ENCODE results near the gene ITGA8. TPM values are rescaled to one million over a fixed set of nuclear protein-coding genes. Genes with fewer than 3 reads are reported as not detected.

ITGA8 gene
- total RNA-seq, 2 experiments from 2014 or later: not detected

- no peak overlapping the region for H3K27ac ChIP-seq (ENCODE audit: low read depth in 1 of 2, low read length in 2 of 2)
- ChIA-PET CTCF (interaction anchor here (0.7 kb wide), 1 partner anchor 11 kb away, joined by 3 read pairs; the partner anchor contains the start of gene ITGA8), POLR2A (interaction anchor here (0.6 kb wide), 1 partner anchor 16 kb away, joined by 3 read pairs; no protein-coding TSS in a partner anchor)
- H3K4me1 ChIP-seq (ENCODE audit: insufficient read depth, low read length): no peaks in the 10 kb centered on the region
- no peak overlapping the region for H3K4me3 Mint-ChIP-seq
- ATAC-seq (ENCODE audit: poor library complexity) (no peak), DNase-seq (no peak)
- H3K27me3 Mint-ChIP-seq: peaks cover 27% of the 10 kb centered on the region
- peaks cover 0 to 4% of the 10 kb centered on the region in 2 experiments for H3K27me3 ChIP-seq (ENCODE audit: control insufficient read depth in 1 of 2, insufficient read depth in 2 of 2, low read length in 2 of 2)
- TF ChIP-seq, protein P1, sequence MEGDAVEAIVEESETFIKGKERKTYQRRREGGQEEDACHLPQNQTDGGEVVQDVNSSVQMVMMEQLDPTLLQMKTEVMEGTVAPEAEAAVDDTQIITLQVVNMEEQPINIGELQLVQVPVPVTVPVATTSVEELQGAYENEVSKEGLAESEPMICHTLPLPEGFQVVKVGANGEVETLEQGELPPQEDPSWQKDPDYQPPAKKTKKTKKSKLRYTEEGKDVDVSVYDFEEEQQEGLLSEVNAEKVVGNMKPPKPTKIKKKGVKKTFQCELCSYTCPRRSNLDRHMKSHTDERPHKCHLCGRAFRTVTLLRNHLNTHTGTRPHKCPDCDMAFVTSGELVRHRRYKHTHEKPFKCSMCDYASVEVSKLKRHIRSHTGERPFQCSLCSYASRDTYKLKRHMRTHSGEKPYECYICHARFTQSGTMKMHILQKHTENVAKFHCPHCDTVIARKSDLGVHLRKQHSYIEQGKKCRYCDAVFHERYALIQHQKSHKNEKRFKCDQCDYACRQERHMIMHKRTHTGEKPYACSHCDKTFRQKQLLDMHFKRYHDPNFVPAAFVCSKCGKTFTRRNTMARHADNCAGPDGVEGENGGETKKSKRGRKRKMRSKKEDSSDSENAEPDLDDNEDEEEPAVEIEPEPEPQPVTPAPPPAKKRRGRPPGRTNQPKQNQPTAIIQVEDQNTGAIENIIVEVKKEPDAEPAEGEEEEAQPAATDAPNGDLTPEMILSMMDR (IDR thresholded peaks at IDR 0.05): no peak
- no peaks in the 10 kb centered on the region for H3K4me1 Mint-ChIP-seq (ENCODE audit: low read depth)
- no peak overlapping the region for H3K27ac Mint-ChIP-seq
- H3K36me3 ChIP-seq (ENCODE audit: insufficient read depth, low read length): no peaks in the 10 kb centered on the region
- H3K36me3 Mint-ChIP-seq (ENCODE audit: low read depth): no peaks in the 10 kb centered on the region
- H3K4me3 ChIP-seq (ENCODE audit: low read length): no peak overlapping the region
- intact Hi-C loops (cut with DNase I, micrococcal nuclease): no loop called here
- no peaks in the 10 kb centered on the region for H3K9me3 ChIP-seq (ENCODE audit: control insufficient read depth in 1 of 2, insufficient read depth in 1 of 2, low read length in 2 of 2)
- peaks cover 6% of the 10 kb centered on the region for H3K9me3 Mint-ChIP-seq
These were observed 10.6 kb upstream of the ITGA8 start for GRCh38 chr10:15730341-15730740.

GRCh38 chr10:15729890-15730289 lies 10.2 kb upstream of the ITGA8 start:
- H3K36me3 ChIP-seq (ENCODE audit: insufficient read depth, low read length): no peaks in the 10 kb centered on the region
- no peak overlapping the region for H3K4me3 ChIP-seq (ENCODE audit: low read length)
- peaks cover 0 to 2% of the 10 kb centered on the region in 2 experiments for H3K27me3 ChIP-seq (ENCODE audit: control insufficient read depth in 1 of 2, insufficient read depth in 2 of 2, low read length in 2 of 2)
- CTCF ChIA-PET: interaction anchor here (0.7 kb wide), 1 partner anchor 10 kb away, joined by 3 read pairs; the partner anchor contains the start of gene ITGA8
- H3K27ac ChIP-seq (ENCODE audit: low read depth in 1 of 2, low read length in 2 of 2): no peak overlapping the region
- intact Hi-C loops (cut with DNase I, micrococcal nuclease): no loop called here
- TF ChIP-seq, protein P1 (IDR thresholded peaks at IDR 0.05): no peak
- Mint-ChIP-seq H3K27ac (no peak overlapping the region), H3K4me1 (ENCODE audit: low read depth) (no peaks in the 10 kb centered on the region), H3K36me3 (ENCODE audit: low read depth) (no peaks in the 10 kb centered on the region), H3K9me3 (peaks cover 6% of the 10 kb centered on the region), H3K4me3 (no peak overlapping the region), H3K27me3 (peaks cover 26% of the 10 kb centered on the region)
- POLR2A ChIA-PET: interaction anchor here (0.6 kb wide), 1 partner anchor 15 kb away, joined by 3 read pairs; no protein-coding TSS in a partner anchor
- H3K4me1 ChIP-seq (ENCODE audit: insufficient read depth, low read length): no peaks in the 10 kb centered on the region
- H3K9me3 ChIP-seq (ENCODE audit: control insufficient read depth in 1 of 2, insufficient read depth in 1 of 2, low read length in 2 of 2): no peaks in the 10 kb centered on the region
- no peak for DNase-seq
- no peak for ATAC-seq (ENCODE audit: poor library complexity)

- TF ChIP-seq, protein P1 (IDR thresholded peaks at IDR 0.05): no peak
- peaks cover 6% of the 10 kb centered on the region for H3K9me3 Mint-ChIP-seq
- Histone ChIP-seq H3K27ac (ENCODE audit: low read depth in 1 of 2, low read length in 2 of 2) (no peak overlapping the region), H3K9me3 (ENCODE audit: control insufficient read depth in 1 of 2, insufficient read depth in 1 of 2, low read length in 2 of 2) (no peaks in the 10 kb centered on the region), H3K27me3 (ENCODE audit: control insufficient read depth in 1 of 2, insufficient read depth in 2 of 2, low read length in 2 of 2) (peaks cover 0 to 11% of the 10 kb centered on the region in 2 experiments), H3K36me3 (ENCODE audit: insufficient read depth, low read length) (no peaks in the 10 kb centered on the region), H3K4me1 (ENCODE audit: insufficient read depth, low read length) (no peaks in the 10 kb centered on the region), H3K4me3 (ENCODE audit: low read length) (no peak overlapping the region)
- intact Hi-C loops (cut with DNase I, micrococcal nuclease): no loop called here
- ATAC-seq (ENCODE audit: poor library complexity): no peak
- H3K4me1 Mint-ChIP-seq (ENCODE audit: low read depth): no peaks in the 10 kb centered on the region
- H3K4me3 Mint-ChIP-seq: no peak overlapping the region
- no peak overlapping the region for H3K27ac Mint-ChIP-seq
- CTCF ChIA-PET: no interaction called here
- no peak for DNase-seq
- peaks cover 49% of the 10 kb centered on the region for H3K27me3 Mint-ChIP-seq
- no peaks in the 10 kb centered on the region for H3K36me3 Mint-ChIP-seq (ENCODE audit: low read depth)
- POLR2A ChIA-PET: no interaction called here
These were observed 6.3 kb upstream of the ITGA8 start for GRCh38 chr10:15726042-15726441.
